Fibroblast of skin of right biceps (primary cell): ENCODE results near the gene KRCC1.
"Not testable (repeated sequence)": the region's sequence is repeated elsewhere in the genome, so short reads cannot be mapped to it uniquely, and the experiment has no call there.

ENCODE experiments used
- DNase-seq: peaks from one replicate; pipeline ENCODE4 v3.0.0-alpha.2; 2013

Gene KRCC1

DNA sequence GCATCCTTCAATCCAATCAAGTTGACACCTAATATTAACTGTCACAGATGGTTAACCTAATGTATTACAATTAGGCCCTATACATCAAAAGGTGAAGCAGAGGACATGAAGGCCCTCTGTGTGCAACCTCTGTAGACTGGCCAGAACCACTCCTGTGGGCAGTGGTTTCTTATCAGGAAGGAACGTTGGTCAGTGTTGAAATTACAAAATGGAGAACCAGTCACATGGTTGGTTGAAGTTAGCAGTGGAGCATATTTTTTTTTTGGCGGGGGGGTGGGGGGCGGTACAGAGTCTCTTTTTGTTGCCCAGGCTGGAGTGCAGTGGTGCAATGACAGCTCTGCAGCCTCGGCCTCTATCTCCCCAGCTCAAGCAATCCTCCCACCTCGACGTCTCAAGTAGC lies 59.0 kb downstream of the KRCC1 start:
- no peak for DNase-seq

DNA sequence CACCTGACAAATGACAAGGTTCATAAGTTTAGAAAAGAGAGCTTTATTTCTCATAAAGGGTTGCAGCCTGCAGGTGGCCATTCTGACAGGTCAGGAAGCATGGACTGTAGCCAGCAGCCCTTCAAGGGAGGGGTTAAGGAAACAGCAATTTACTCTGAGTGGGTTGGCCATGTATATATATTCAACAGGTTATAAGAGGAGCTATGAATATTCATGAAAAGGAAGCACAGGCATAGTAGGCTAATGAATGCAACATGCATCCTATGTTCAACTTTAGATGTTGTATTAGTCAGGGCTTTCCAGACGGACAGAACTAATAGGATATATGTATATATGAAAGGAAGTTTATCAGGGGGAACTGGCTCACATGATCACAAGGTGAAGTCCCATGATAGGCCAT lies 59.8 kb downstream of the KRCC1 start:
- no peak for DNase-seq

DNA sequence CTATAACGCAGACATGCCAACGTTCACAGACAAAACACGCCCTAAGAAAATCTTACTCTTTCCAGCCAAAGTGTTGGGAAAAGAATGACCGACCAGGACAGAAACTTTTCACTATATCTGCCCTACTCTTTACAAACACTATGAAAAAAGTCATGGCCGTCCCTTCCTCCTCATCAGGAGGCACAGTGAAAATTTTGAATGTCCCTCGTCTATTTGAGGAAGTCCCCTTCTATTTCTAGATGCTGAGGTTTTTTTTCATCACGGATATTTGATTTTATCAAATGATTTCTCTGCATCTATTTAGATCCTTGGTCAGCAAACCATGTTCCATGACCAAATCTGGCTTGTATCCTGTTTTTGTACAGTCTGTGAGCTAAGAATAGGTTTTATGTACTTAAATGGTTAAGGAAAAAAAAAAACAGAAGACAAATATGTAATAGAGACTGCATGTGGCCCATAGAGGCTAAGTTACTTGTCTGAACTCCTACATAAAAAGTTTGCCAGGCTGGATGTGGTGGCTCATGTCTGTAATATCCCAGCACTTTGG lies 61.2 kb downstream of the KRCC1 start:
- not testable (repeated sequence) for DNase-seq

DNA sequence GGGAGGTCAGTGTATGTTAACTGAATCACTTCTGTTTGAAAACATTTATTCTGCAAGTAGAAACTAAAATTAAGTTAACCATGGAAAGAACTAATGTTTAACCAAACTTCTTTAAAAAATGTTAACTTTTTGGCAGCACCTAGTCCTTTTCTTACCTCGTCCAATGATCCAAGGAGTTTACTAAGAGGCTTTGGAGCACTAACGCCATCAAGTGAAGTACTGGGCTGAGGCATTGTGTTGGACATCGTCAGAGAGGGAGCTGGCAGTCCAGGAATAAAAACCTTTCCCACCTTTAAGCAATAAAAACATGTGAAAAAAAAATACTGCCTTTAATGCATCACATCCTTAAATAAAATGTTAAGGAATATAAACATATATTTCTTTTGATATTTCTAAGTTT lies 63.0 kb downstream of the KRCC1 start:
- DNase-seq = not testable (repeated sequence)

DNA sequence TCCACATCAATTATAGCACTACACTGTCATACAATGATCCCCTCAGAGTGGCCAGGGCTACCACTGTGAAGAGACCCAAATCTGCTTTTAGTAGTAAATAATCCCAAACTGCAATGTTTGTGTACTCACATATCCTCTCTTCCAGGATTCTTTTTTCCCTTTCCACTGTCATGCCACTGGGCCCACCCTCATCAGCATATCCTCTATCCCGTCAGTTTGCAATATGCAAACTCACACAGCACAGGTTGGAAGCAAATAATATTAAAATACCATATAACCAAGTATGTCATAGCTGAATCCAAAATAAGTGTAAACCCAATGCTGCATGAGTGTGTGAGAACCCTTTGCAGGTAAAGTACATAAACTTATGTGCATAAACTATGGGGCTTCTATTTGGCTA lies 68.1 kb downstream of the KRCC1 start:
- DNase-seq = not testable (repeated sequence)

DNA sequence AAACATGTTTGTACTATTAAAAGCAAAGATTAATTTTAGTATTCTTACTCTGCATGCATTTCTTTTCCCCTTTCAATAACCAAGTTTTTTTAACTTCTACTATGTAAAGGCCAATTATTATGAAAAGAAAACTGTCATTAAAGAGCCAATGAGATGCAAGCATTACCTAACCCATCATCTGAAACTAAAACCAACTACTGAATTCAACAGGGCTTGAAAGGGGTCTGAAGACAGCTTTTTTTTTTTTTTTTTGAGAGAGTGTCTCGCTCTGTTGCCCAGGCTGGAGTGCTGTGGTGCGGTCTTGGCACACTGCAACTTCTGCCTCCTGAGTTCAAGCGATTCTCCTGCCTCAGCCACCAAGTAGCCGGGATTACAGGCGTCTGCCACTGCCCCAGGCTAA lies 69.7 kb downstream of the KRCC1 start:
- DNase-seq = not testable (repeated sequence)

DNA sequence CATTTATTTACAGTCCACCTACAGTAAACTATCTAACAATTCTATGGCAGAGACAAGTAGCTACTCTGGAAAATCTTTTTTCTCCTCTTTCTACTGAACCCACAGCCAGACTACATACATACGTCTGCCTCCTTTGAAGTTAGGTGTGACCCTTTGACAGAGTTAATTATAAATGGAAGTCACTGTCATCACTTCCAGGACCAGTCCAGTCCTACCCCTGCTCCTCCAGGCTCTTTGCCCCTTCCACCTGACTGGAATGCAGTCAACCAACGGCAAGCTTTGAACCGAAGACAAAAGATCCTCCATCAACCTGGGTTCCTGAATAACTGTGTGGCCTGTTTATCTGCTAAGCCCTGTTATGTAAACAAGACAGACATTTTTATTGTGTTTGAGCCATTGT lies 74.4 kb downstream of the KRCC1 start:
- DNase-seq = not testable (repeated sequence)
